NCI-H345 treated with DMSO at 0.1 percent for 48 hours (cell line): ENCODE results near the gene LHX8.

ENCODE experiments used
- DNase-seq: peaks from one replicate; lab custom pipeline; 2025; ENCODE audit not compliant: unreplicated experiment; lab: John Stamatoyannopoulos, UW

Gene LHX8

GRCh38 chr1:75203415-75204277 lies 69.5 kb downstream of the LHX8 start:
- peak; percentile 50 for DNase-seq

GRCh38 chr1:75208862-75209261 lies 74.7 kb downstream of the LHX8 start:
- no peak for DNase-seq
